Posterior cingulate gyrus (tissue), 11 donors: ENCODE measurements around the gene ABCC12.

Experiments
- DNase-seq, 10 donors: peaks; one replicate each; pipeline versions ENCODE4 v3.0.0 to v3.0.0-alpha.2; 2020 to 2021; ENCODE audit warnings: mixed read lengths in 3 of 10
- intact Hi-C: fragments of 100-400 bp; cut with DNase I; formaldehyde crosslinking; loops from one replicate; pipeline ENCODE4 v1.15.1; 2023

ABCC12 gene

GRCh38 chr16:48136547-48137360 lies 19.0 kb downstream of the ABCC12 start:
- intact Hi-C loops = no loop called here
- peak in 1 of 10 donors; percentile 65 for DNase-seq

GRCh38 chr16:48133455-48134211 lies 22.2 kb downstream of the ABCC12 start:
- DNase-seq = peak in 1 of 10 donors; percentile 22
- intact Hi-C loops = no loop called here

- DNase-seq = no peak
- intact Hi-C loops = no loop called here
Observed at GRCh38 chr16:48132696-48133095, 23.1 kb downstream of the ABCC12 start.

- intact Hi-C loops = no loop called here
- DNase-seq = peak in 1 of 10 donors; percentile 59
Observed at GRCh38 chr16:48131201-48131935, 24.4 kb downstream of the ABCC12 start.

GRCh38 chr16:48129926-48130325 lies 25.9 kb downstream of the ABCC12 start:
- intact Hi-C loops = no loop called here
- no peak for DNase-seq

GRCh38 chr16:48128769-48129168 lies 27.0 kb downstream of the ABCC12 start:
- intact Hi-C loops = no loop called here
- DNase-seq = peak in 1 of 10 donors; percentile 7

- intact Hi-C loops = no loop called here
- peak in 1 of 10 donors; percentile 69 for DNase-seq
Observed at GRCh38 chr16:48126801-48127644, 28.8 kb downstream of the ABCC12 start.

- intact Hi-C loops = no loop called here
- DNase-seq = peak in 1 of 10 donors; percentile 36
Observed at GRCh38 chr16:48125888-48126287, 29.9 kb downstream of the ABCC12 start.

- intact Hi-C loops = no loop called here
- peak in 1 of 10 donors; percentile 42 for DNase-seq
Observed at GRCh38 chr16:48124266-48124665, 31.5 kb downstream of the ABCC12 start.

- DNase-seq = peak in 5 of 10 donors; percentile 35 to 88 (median 44)
- intact Hi-C loops = no loop called here
Observed at GRCh38 chr16:48123104-48123788, 32.5 kb downstream of the ABCC12 start.

- intact Hi-C loops = no loop called here
Observed at GRCh38 chr16:48121276-48121675, 34.5 kb downstream of the ABCC12 start.

GRCh38 chr16:48118841-48119240 lies 37.0 kb downstream of the ABCC12 start:
- intact Hi-C loops = no loop called here
- DNase-seq = no peak

More at GRCh38 chr16:48121276-48121675, 34.5 kb downstream of the ABCC12 start:
- DNase-seq = no peak

- DNase-seq = peak in 7 of 10 donors; percentile 19 to 86 (median 49)
- intact Hi-C loops = no loop called here
Observed at GRCh38 chr16:48117217-48118105, 38.3 kb downstream of the ABCC12 start.

GRCh38 chr16:48115299-48115698 lies 40.5 kb downstream of the ABCC12 start:
- peak in 1 of 10 donors; percentile 45 for DNase-seq
- intact Hi-C loops = no loop called here

GRCh38 chr16:48114410-48114809 lies 41.4 kb downstream of the ABCC12 start:
- intact Hi-C loops = no loop called here
- peak in 1 of 10 donors; percentile 21 for DNase-seq

GRCh38 chr16:48113471-48113870 lies 42.3 kb downstream of the ABCC12 start:
- intact Hi-C loops = no loop called here
- peak in 1 of 10 donors; percentile 61 for DNase-seq

- peak in 1 of 10 donors; percentile 32 for DNase-seq
- intact Hi-C loops = no loop called here
Observed at GRCh38 chr16:48113001-48113400, 42.8 kb downstream of the ABCC12 start.

- intact Hi-C loops = no loop called here
- DNase-seq = no peak
Observed at GRCh38 chr16:48112600-48112999, 43.2 kb downstream of the ABCC12 start.
